Cortex of kidney (tissue), 1 donor: ENCODE measurements around the gene GTF2H4.

Source experiments
- DNase-seq: peaks from one replicate; lab custom pipeline; 2025; lab: John Stamatoyannopoulos, UW

GTF2H4 gene

GRCh38 chr6:30955367-30956042 is 47.5 kb downstream of the GTF2H4 start:
- DNase-seq, result no peak

- no peak for DNase-seq
Measured at GRCh38 chr6:30957716-30958115, 49.7 kb downstream of the GTF2H4 start.

DNA sequence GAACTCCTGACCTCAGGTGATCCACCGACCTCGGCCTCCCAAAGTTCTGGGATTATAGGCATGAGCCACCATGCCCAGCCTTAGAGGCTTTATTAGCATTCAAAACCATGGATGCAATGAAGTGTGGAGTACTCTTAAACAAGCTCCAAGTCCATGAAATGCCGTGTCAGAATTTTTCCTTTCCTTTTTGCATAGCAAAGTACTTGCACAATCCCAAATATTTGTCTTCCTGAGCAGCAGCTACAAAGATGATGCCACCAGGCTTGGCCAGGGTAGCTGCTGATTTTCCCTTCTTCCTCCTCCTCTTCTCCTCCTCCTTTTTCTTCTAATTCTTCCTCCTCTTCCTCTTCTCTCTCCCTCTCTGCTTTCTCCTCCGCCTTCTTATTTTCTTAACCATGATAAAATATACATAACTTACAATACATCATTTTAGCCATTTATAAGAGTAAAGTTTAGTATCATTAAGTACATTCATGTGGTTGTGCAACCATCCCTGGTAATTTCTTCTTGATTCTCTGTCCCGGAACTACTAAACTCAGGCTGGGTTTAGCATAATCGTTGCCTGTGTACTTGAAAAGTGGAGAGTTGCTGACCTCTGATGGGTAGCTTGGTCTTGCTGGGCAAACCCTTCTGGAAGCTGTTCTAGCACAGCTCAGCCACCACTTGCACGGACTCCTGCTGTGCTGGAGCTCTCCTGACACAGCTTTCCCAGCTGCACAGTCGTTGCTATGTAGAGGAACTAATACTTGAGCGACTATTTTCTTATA is 53.1 kb downstream of the GTF2H4 start:
- DNase-seq, result no peak

DNA sequence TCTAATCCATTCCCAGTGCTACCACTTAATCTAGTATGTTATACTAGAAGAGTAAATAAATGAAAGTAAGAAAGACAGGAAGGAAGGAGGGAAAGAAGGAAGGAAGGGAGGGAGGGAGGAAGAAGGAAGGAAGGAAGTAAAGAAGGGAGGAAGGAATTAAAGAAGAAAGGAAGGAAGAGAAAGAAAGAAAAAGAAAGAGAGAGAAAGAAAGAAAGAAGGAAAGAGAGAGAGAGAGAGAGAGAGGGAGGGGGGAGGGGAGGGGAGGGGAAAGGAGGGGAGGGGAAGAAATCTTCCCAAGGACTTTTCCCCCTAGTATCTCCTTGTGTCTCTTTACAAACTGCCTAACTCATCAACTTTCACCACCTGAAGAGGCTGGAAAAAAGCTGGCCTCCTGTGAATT is 54.7 kb downstream of the GTF2H4 start:
- no peak for DNase-seq

DNA sequence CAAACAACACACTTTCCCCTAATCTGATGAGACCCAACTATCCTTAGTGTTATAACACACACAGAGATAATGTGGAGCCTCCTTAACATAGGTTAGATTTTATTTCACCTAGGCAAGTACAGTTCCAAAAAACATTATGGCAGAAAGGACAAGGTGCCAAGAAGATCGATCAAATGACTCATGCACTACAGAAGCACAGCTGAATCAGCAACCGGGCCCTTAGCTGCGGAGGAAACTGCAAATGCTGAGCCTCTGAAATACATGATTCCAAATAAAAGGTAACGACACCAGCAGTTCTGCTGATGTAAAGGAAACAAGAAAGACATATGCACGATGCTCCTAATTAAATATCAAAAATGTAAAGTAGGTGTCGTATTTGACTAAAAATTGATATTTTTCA is 55.6 kb downstream of the GTF2H4 start:
- DNase-seq, result no peak
